ENCODE results near the gene PATL1.

The PATL1 gene

DNA sequence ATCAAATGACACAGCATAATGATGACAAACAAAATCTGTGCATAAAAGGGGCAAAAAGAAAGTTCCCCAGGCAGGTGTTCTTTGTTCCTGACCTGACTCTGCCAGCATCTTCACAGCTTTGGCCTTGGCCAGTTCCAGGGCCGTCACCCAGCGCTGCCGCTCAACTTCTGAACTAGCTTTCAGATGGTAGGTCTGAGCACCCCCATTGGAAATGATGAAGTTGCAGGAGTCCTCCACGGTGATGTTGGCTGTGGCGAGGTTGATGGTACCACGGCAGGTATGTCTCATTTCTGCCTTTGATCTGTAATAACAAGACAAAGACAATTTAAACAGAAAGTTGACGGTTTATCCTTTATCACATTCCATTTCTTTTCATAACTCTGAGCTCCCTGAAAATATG is 58.5 kb downstream of the PATL1 start:
- no peak overlapping the region for H3K4me3 ChIP-seq (replicated peaks; ENCODE audit: low read depth, low read length)
- TF ChIP-seq, protein P1, sequence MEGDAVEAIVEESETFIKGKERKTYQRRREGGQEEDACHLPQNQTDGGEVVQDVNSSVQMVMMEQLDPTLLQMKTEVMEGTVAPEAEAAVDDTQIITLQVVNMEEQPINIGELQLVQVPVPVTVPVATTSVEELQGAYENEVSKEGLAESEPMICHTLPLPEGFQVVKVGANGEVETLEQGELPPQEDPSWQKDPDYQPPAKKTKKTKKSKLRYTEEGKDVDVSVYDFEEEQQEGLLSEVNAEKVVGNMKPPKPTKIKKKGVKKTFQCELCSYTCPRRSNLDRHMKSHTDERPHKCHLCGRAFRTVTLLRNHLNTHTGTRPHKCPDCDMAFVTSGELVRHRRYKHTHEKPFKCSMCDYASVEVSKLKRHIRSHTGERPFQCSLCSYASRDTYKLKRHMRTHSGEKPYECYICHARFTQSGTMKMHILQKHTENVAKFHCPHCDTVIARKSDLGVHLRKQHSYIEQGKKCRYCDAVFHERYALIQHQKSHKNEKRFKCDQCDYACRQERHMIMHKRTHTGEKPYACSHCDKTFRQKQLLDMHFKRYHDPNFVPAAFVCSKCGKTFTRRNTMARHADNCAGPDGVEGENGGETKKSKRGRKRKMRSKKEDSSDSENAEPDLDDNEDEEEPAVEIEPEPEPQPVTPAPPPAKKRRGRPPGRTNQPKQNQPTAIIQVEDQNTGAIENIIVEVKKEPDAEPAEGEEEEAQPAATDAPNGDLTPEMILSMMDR (IDR thresholded peaks at IDR 0.05; ENCODE audit: low read depth, low read length, missing control alignments), result no peak
- no peak for DNase-seq (ENCODE audit: extremely low read depth, low read depth)

DNA sequence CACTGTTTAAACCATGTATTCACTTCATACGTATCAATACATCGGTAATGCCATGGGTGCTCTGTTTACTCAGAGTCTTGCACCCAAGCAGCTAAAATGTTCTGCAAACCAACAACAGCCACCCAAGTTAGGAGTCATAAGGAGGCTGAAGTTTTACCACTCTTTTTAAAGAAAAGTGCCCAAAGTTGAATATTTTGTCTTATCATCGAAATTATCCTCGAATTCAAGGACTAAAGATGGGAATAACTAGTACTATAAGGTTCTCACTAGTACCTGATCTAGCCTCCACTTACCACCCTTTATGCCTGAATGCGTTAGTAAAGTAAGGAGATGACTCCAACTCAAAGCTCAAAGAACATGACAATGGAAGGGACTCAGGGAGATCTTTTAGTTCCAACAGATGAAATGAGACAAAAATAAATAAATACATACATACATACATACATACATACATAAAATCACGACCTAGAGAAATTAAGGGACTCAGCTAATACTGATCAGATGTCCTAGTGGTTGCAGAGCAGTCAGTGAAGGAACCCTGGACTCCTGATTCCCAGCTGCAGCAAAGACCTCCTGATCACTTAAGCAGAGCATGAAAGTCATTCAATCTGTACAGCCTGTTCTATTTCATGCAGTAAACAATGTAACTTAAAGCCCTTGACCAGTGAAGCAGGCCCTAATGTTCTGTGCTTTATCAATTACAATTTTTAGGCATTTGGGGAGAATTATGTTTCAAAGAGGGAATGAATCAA is 61.0 kb downstream of the PATL1 start:
- no peak for DNase-seq (ENCODE audit: extremely low read depth, low read depth)
- no peak overlapping the region for H3K4me3 ChIP-seq (replicated peaks; ENCODE audit: low read depth, low read length)
- TF ChIP-seq, protein P1 (IDR thresholded peaks at IDR 0.05; ENCODE audit: low read depth, low read length, missing control alignments), result no peak

DNA sequence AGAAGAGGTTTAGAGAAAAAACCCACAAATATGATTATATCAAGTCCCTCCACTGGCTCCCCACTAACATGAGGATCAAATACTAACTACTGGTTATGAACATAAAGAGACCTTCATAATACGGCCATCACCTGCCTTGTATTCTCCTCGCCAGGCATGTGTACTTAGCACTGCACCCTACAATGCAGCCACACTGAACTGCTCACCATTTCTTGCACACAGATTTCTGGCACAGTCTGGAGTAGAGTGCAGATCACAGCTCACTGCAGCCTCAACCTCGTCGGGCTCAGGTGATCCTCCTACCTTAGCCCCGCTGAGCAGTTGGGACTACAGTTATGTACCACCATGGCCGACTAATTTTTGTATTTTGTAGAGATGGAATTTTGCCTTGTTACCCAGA is 66.4 kb downstream of the PATL1 start:
- H3K4me3 ChIP-seq (replicated peaks; ENCODE audit: low read depth, low read length), result no peak overlapping the region
- DNase-seq (ENCODE audit: extremely low read depth, low read depth), result no peak
- TF ChIP-seq, protein P1 (IDR thresholded peaks at IDR 0.05; ENCODE audit: low read depth, low read length, missing control alignments), result no peak

DNA sequence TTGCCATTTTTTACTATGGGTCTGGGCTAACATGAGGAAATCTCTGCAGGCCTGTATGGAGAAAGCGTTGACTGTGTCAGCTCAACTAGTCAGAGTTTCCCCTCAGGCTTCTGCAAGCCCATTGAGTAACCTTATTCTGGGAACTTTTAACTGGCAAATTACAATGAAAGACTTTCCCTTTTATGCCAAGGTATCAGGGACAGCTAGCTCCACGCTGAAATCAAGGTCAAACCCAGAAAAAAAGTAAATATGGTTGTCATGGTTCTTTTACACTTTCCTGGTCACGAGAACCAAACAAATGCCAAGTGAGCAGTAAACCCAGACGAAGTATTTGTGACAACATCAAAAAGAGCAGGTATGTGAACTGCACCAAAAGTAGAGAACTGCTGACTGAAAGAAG is 67.0 kb downstream of the PATL1 start:
- TF ChIP-seq, protein P1 (IDR thresholded peaks at IDR 0.05; ENCODE audit: low read depth, low read length, missing control alignments), result no peak
- no peak overlapping the region for H3K4me3 ChIP-seq (replicated peaks; ENCODE audit: low read depth, low read length)
- DNase-seq (ENCODE audit: extremely low read depth, low read depth), result no peak

DNA sequence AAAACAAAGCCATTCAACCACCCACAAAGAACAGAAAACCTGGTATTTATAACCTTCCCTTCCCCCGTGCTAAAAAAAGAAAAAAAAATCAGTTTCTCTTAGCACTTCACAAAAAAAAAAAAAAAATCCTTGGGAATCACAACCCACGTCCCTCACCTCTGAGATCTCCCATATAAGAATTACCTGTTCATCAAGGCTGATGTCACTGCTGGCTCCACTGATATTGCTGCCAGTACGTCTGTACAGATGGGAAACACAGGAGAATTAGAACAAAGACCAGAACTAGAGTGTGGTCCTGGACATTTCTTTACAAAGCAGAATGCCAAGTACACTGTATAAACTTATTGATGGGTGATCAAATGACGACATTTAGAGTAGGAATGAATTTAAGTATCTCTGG is 68.2 kb downstream of the PATL1 start:
- no peak overlapping the region for H3K4me3 ChIP-seq (replicated peaks; ENCODE audit: low read depth, low read length)
- TF ChIP-seq, protein P1 (IDR thresholded peaks at IDR 0.05; ENCODE audit: low read depth, low read length, missing control alignments), result no peak
- no peak for DNase-seq (ENCODE audit: extremely low read depth, low read depth)

DNA sequence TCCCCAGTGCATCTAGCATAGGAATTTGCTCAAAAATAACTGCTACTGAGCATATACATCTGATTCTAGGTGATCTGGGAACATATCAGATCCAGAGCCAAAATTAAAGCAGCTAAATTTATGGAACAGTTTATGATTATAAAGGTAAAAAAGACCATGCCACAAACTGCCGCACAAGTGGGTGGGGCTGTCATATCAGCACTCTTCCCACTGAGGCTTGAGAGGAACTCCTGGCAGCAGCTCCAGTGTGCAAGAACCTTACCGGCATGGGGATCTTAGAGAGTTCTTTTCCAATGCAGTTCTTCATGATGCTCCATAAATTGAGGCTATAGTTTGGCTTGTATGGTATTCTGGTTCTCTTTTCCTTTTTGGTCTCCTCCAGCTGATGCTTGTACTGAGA is 68.6 kb downstream of the PATL1 start:
- H3K4me3 ChIP-seq (replicated peaks; ENCODE audit: low read depth, low read length), result no peak overlapping the region
- TF ChIP-seq, protein P1 (IDR thresholded peaks at IDR 0.05; ENCODE audit: low read depth, low read length, missing control alignments), result no peak
- DNase-seq (ENCODE audit: extremely low read depth, low read depth), result no peak

DNA sequence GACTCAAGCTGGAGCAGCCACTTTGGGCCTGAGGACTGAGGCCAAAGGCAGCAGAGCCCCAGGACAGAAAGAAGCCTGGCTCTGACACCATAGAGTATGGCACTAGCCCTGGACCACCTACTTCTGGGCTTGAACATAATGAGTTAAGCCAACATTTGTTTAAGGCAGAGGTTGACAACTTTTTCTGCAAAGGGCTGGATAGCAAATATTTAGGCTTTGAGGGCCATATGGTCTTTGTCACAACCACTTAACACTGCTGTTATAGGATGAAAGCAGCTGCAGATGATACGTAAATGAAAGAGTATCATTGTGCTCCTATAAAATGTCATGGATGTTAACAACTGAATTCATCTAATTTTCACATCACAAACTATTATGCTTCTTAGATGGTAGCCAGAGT is 69.9 kb downstream of the PATL1 start:
- DNase-seq (ENCODE audit: extremely low read depth, low read depth), result no peak
- TF ChIP-seq, protein P1 (IDR thresholded peaks at IDR 0.05; ENCODE audit: low read depth, low read length, missing control alignments), result no peak
- no peak overlapping the region for H3K4me3 ChIP-seq (replicated peaks; ENCODE audit: low read depth, low read length)
